Stimulated activated CD4-positive, alpha-beta T cell treated with anti-CD3 and anti-CD28 coated beads, TNF-alpha, amount 100 ng/mL, for 4 hours (primary cell): ENCODE data around the gene PARD3B.

Experiments
- DNase-seq, 3 experiments: peaks; one replicate each; pipeline ENCODE4 v3.0.0-alpha.2; 2020; ENCODE audit warnings: low read depth in 3 of 3

The PARD3B gene

DNA sequence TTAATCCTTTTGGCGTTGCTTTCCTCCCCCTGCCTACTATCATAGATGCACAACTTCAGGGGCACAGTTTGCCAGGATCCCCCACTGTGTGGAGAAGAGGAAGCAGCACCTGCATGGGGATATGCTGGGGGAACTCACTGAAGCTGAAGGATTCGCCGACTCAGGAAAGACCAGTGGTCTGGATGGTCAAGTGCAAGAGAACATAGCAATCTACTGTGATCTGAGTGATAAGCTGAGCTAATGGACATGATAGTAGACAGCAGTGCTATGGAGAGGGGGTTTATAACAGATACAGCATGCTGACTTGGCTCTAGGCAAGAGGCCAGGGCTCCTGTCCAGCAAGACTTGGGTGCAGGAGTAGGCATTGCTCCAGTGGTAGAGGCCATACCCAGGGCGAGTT lies 1012.6 kb downstream of the PARD3B start:
- no peak for DNase-seq

DNA sequence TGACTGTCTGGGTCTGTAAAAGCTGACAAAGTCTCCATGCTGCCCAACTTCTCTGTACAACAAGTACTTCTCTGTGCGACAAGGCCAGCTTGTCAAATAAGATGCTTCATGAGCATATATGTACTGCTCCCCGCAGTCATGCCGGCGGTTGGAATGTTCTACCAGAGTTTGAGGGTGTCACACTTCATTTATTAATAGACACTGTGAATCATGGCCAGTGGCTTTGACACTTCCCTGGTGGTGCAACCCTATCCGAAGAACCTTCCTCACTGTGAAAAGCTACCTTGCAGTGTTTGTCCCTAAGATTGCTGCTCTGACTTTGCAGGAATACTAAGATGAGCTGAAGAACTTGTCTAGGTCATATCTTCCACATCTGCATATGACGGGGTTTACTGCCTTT lies 1016.2 kb downstream of the PARD3B start:
- no peak for DNase-seq

DNA sequence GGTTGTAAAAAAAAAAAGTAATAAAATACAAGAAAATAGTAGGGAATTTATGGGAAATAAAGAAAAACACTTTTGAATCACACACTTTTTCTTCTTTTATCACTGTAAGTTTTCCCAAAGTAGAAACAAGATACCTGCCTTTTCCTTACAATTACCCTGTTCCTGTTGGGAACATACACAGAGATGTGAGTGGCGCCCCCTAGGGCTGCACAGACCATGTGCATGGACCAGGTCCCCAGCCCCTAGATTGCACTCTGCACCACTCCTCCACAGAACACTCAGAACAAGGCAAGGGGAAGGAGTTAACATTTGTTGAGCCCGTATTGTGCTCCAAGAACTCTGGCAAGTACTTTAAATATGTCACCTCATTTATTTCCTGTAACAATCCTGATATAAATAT lies 1018.4 kb downstream of the PARD3B start:
- DNase-seq = no peak

DNA sequence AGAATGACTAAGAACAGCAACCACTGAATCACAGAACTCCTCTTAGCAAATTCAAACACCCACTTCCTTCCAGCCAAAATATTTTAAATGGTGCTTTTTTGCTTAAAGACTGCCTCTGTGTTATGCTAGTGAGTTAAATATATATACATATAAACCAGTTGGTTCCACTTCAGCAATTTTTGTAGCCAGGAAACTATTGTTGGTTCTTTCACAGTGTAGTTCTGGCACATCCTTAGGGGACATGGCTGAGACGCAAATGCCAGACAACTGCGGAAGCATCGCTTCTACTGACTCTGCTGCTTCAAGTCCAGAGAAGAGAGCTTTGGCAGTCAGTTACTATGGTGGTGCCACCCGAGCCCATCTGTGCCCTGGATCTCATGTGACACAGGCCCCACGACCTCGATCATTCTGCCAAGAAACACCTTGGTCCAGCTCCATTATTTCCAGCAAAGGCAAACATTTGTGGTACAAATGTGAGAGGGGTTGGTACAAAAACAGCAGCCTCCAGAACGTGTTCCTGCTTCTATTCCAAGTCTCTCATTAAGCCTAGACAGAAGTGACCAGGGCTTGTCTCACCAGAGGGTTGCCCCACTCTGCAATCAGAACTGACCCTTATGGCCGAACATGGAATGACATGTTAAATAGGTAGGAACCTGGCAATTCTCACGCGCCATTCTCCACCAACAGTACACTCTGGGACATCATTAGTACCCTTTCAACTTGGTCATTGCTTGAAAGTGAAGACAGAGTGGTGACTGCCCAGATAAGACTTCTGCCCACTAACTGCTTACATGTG lies 1019.3 kb downstream of the PARD3B start:
- DNase-seq = no peak

DNA sequence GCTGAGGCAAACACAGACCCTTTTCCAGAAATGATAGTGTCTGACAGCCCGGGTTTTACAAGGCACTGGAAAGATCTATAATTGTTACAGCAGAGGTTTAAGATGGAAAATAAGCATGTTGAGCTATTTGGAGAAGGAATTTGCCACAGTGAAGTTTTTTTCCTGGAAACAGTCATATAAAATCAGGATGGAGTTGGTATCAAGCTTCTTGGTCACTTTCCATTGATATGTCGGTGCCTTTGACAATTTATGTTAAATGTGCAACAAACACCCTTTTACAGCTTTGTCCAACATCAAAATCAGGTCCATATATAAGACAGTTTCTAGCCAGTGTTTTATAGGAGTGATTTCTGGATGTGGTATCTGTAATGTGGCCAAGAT lies 1019.9 kb downstream of the PARD3B start:
- no peak for DNase-seq

DNA sequence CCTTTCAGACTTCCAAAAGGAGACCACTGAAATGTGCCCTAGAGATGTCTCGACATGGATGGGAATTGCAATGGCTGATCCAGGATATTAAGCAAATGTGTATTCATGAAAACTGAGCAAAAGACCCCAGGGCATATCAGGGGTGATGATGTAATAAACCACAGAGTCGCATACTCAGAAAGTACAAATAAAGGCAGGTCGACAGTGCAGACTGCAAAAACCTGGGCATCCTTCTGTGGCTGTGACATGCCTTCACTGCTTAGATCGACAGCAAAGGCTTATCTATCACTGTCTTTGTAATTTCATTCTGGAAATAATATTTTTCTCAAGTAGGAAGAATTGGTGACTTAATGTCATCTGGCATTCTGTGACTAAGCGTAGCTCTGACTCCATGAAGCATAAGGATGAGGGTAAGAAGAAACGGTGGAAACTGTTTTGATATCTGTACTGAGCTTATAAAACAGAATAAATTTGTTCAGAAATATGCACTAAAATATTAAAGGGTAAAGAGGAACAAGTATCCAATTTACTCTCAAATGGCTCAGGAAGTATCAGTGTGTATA lies 1021.4 kb downstream of the PARD3B start:
- no peak for DNase-seq

DNA sequence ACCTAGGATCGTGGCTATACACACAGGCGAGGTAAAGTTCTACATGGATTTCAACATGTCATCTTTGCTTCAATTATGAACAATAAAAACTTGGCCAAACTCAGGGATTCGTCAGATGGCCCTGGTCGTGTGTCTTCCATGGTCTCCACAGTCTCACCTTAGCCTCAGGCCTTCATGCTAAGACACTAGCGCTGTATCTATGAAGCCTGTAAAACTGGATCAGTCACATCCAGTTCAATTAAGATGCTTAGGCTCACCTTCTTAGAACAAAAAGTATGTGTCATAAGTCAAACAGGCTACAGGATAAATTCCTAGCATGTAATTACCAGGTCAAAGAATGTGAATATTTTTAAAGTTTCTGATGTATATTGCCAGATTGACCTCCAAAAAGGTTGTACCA lies 1023.3 kb downstream of the PARD3B start:
- no peak for DNase-seq

DNA sequence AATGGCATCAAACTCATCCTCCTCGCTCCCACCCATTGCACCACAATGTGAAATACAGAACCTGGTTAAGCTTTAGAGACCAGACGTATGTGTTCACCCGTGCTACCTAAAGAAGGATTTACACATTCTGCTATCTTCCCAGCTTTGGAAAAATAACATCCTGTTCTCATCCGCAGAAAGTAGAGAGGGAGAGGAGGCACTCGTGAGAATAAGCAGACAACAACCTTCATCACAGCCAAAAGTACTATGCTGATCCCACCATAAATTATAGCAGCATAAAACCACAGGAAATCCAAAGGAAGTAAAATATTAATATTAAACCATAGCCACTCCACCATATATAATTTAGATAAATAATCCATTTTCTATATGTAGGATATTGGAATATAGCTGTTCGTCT lies 1025.4 kb downstream of the PARD3B start:
- DNase-seq = no peak

DNA sequence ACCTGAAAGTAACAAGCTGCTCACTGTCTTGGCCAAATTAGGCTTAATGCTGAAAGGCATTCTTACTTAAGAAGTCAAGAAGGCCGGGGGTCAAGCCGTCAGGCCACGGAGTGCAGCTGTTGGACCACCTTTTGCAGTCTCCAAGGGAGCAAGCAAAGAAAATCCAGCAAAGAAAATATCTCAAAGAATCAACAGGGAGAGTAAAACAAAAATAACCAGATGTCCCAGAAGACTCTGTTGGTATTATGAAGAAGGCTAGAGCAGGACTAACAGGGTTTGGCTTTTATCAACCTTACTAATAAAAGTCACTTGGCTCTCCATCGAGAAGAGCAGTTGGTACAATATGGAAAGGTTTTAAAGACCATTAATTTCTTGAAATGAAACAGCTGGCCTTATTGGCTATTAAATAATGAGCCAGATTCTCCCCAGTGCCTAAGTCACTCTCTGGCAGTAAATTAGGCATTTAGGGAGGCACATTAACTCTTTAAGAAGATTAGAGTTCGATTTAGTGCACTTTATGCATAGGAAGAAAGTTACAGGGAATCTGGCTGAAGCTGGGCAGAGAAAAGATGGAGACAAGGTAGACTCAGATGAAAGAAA lies 1026.2 kb downstream of the PARD3B start:
- DNase-seq = no peak

DNA sequence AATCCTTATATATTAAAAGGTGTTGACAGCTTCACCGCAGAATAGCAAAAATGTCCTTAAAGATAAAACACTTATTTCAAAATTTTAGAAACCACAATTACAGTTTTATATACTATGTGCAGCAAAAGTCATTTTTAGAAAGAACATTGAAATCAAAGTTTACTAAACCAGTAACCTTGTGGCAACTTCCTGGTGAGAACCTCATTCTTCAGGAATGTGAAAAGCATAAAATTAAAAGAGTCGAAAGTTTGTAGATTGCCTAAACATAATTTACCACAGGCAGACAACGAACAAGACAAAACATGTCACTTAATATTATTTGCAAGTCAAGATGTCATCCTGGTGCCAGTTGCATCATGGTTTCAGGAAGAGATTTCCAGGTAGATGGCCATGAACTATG lies 1028.7 kb downstream of the PARD3B start:
- DNase-seq = no peak

DNA sequence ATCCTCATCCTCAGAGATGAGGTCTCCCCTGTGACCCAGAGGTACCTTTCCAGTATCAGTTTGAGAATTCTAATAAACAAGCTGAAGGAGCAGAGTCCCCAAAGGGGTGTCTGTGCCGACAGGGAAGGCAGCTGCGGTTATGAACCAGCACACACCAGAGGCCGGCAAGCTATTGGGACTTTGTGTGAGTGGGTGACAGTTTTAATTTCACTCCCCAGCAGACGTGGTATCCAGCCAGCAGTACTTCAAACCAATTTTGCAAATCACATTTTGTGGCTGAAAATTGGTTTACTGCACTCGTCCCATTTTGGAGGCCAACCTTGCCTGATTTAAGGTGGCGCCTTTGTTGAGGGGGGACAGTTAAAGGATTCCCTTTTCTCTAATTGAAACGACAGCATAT lies 1034.1 kb downstream of the PARD3B start:
- DNase-seq = no peak

DNA sequence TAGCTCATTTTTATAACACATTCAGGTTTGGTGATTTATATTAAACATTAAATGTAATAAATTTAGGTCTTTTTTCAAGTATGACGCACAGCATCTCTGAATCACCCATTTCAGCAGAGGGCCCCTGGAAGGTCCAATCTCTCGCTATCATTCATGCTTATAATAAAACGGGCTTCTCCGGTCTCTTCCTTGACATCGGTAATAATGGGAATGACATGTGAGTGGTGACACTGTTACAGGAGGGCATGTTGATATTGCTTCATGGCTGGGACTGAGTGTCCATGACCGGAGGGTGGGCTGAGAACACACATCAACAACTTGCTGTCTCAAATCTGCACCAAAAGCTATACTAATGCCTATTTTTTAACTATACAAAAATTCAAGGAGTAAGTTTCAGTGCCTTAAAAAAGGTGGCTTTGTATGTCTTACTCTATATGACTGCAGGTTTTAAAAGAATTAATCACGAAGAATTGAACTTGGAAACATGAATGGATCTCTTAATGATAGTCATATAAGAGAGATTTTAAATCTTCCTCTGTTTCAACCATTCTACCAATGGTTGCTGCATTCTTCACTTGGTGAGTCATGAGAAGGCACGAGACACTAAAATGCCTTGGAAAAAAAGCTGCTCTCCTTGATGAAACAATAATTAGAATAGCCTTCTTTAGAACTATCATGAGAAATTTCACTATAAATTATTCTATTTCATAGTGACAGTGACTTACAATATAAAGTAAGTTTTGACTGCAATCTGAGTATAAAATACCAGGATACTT lies 1035.1 kb downstream of the PARD3B start:
- no peak for DNase-seq

DNA sequence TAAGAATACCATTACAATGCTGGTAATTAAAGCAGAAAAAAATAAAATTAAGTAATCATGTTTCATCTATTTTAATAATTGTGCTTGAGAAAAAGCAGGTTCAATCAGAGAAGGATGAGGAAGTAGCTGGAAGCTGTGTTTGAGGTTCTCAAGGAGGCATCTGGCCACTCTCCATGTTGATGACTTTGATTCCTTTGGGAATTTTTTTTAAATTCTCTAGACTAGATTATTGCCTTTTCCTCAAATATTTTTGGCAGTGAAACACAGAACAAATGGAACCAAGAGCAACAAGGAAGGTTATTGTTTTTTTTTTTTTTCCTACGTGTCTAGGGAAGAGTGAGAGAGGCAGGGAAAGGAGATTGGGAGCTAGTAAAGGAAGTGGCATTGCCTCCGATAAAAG lies 1037.1 kb downstream of the PARD3B start:
- DNase-seq = no peak

DNA sequence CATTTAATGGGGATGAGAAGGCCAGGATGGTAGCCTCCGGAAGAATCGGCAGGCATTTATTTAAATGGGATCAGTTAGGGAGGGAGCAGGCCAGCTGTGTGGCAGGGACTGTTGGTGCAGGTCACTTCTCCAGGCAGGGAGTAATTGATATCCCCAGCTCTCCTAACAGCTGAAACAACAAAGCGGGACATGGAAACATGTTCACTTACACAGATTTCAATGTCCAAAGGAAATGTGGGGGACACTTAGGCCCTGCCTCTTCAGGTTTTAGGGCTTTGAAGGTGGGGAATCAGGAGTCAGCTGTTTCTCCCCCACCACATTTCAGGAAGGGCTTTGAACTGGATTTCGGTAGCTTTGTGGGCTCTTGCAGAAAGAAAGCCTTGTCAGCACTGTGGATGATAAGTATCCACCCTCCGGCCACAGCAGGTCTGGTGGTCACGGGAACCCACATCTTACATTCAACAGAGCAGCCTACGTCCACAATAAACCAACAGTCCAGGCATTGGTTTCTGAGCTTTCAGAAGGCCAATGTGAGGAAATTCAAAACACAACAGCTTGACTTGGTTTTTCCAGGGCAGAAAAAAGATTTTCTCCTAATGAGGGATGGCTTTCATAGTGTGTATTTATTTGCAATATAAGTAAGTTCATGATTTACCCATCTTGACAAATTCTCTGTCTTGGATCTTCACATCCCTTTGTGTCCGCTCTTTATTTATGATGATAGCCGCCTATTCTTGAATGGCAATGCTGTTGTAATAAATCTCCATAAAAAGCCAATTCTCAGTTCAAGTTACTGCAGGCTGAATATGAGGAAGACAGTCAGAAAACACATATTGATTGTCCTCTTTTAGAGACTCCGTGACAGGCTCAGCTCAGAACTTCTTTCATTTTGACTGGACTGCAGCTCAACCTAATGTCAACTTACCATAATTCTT lies 1040.4 kb downstream of the PARD3B start:
- no peak for DNase-seq

DNA sequence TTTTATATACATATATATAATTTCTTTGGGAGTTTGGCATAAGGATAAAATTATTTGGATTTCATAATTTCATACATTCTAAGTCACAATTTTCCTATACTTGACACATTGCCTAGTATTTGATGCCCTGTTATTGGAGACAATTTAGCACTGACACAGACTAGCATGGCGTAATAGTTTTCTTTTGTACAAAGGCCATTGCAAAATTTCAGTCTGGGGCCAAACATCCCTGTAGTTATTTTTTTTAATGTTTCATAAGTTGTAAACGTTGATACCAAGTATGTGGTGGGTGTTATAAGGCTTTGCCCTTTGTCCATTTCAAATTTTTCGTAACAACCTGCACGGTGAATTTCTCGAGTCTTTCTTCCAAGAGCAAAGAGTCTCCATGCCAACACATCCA lies 1041.4 kb downstream of the PARD3B start:
- no peak for DNase-seq

DNA sequence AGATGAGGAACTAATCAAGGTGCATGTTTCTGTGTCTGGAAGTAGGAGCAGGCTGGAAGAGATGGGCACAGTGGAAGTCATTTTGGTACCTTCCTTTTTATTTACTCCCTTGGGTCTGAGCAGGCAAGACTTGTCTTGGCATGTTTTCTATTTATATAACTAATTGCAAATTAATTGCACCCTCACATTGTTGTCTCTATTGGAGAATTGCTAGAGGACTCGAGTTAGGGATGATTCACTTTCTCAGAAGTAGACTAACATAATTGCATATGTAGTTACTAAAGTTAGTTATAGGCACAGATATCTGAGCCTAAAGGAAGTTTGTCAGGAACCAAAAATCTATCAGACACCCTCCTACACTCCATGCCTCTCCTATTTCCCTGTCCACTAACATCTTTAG lies 1044.2 kb downstream of the PARD3B start:
- no peak for DNase-seq

DNA sequence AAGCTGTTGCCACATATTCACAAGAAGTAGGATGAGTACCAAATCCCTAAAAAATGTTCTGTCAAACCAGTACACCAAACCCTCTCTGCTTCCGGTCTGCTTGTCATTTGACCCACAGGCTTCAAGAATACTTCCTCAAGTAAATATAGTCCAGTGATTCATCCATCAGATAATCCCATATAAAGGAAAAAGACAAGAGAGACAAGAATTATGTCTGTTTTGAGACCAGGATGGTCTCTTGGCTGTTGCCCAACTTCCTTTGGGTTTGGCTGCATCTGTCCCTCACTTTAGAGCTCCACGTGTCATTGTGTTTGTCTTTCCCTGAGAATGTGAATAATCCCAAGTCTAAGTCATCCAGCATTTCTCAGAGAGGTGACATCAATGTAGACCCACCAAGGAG lies 1045.5 kb downstream of the PARD3B start:
- no peak for DNase-seq

DNA sequence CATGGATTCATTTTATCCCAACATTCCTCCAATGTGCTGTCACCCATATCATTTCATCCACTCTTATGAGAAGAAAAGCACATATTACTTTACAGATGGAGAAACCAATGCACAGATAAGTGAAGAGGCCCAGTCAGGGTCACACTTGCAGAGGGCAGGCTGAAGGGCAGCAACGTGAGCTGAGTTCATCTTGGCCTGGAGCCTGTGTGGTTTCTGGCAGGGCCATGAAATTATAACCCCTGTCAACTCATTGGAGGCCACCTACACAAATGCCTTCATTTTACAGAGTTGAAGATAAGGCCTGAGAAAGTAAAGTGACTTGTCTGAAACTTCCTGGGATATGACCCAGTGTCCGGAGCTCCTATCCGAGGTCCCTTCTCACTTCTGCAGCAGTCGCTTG lies 1048.6 kb downstream of the PARD3B start:
- no peak for DNase-seq

DNA sequence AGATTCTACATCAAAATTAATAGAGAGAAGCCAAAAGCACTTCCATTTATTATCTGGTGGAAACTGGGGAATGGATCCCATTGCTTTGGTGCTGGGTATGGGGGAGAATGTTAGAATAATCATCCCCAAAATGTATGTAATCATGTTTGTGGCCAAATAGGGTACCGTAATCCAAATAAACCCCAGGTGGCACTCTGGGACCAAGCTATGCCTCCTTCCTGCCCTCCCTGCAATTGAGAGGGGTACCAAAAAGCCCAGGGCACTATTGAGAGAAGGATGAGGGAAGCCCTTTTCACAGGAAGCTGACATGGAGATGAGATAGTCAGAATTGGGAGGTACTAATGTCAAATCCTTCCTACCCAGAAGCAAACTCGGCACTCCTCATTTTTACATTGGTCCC lies 1051.3 kb downstream of the PARD3B start:
- DNase-seq = no peak

DNA sequence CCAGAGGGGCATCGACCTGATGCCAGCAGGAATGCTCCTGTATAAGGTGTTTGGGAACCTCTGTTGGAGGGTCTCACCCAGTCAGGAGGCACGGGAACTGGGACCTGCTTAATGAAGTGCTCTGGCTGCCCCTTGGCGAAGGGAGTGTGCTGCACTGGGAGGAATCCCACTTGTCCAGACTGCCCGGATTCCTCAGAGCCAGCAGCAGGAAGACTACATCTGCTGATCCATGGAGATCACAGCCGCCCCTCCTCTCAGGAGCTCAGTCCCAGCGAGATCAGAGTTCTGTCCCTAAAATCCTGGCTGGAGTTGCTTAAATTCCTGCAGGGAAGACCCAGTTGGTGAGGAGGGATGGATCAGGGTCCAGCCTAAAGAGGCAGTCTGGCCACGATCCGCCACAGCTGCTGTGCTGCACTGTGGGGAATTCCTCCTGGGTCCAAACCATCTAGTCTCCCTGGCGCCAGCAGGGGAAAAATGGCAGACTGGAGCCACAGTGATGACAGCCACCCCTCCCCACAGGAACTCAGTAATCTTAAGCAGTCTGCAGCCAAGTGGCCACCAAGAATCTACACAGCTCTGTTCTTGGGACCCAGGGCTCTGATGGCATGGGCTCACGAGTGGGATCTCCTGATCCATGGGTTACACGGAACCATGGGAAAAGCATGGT lies 1060.5 kb downstream of the PARD3B start:
- DNase-seq = no peak

DNA sequence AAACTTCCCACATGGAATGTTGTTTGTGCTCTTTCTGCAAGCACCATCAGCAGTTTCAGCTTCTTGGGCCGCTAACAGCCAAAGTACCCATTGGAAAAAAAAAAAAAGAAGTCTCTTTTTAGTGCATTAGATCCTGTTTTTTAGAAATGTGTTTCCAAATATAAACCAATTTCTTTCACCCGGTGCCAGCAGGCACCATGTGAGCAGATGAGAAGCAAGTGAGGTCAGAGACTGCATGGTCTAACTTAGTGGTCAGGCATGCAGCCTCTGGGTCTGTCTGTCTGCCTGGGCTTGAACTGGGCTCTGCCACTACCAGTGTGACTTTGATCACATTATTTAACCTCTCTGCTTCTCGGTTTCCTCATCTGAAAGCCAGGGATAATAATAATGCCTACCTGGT lies 1061.9 kb downstream of the PARD3B start:
- DNase-seq = no peak
